NCI-H1417 treated with DMSO at 0.1 percent for 48 hours (cell line): Measurements from ENCODE around the gene HS2ST1.
"Not testable (repeated sequence)": the region's sequence is repeated elsewhere in the genome, so short reads cannot be mapped to it uniquely, and the experiment has no call there.

ENCODE experiments used
- DNase-seq: peaks from one replicate; lab custom pipeline; 2025; lab: John Stamatoyannopoulos, UW

Gene HS2ST1

DNA sequence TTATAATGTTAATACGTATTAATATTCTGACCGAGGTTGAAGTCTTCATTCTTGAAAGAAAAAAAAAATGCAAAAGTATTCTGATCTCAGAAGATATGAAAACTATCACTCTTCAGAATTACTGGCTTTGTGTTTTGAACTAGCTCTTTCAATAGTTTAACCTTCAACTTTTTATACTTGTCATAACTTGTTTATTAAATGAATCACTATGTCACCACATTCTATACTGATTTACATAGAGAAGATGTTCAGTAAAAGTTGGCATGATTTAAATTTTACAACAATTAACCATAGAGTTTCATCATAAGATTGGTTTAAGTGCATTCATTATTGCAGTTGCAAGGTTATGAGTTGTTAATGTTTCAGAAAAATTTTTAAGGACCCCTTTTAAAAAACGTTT lies 57.3 kb downstream of the HS2ST1 start:
- DNase-seq, result no peak

DNA sequence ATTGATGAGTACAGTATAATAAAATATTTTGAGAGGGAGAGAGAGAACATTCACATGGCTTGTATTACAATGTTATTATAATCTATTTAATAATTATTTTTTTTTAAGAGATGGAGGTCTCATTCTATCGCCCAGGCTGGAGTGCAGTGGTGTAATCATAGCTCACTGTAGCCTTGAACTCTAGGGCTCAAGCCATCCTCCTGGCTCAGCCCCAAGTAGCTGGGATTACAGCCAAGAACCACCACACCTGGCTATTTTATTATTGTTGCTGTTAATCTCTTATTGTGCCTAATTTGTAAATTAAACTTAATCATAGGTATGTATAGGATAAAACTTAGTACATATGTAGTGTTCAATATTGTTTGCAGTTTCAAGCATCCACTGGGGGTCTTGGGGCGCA lies 57.8 kb downstream of the HS2ST1 start:
- no peak for DNase-seq

GRCh38 chr1:86975993-86976550 lies 61.6 kb downstream of the HS2ST1 start:
- DNase-seq, result no peak

- DNase-seq, result no peak
Measured at GRCh38 chr1:86976664-86977063, 62.2 kb downstream of the HS2ST1 start.

DNA sequence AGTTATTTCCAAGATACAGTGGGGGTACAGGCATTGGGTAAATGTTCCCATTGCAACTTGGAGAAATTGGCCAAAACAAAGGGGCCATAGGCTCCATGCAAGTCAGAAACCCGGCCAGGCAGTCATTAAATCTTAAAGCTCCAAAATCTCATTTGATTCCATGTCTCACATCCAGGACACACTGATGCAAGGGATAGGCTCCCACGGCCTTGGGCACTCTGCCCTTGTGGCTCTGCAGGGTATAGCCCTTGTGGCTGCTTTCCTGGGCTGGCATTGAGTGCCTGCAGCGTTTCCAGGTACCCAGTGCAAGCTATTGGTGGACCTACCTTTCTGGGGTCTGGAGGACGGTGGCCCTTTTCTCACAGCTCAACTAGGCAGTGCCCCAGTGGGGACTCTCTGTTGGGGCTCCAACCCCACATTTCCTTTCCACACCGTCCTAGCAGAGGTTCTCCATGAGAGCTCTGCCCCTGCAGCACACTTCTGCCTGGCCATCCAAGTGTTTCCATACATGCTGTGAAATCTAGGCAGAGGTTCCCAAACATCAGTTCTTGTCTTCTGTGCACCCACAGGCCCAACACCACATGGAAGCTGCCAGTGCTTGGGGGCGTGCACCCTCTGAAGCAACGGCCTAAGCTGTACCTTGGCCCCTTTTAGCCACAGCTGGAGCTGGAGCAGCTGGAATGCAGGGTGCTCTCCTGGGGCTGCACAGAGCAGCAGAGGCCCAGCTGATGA lies 67.2 kb downstream of the HS2ST1 start:
- no peak for DNase-seq

DNA sequence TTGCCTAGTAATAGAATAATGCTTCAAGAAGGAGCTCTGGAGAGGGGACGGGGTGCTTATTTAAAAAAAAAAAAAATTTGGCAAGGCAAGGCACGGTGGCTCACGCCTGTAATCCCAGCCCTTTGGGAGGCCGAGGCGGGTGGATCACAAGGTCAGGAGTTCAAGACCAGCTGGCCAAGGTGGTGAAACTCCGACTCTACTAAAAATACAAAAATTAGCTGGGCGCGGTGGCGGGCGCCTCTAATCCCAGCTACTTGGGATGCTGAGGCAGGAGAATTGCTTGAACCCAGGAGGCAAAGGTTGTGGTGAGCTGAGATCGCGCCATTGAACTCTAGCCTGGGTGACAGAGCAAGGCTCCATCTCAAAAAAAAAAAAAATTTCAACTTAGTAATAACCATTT lies 69.2 kb downstream of the HS2ST1 start:
- not testable (repeated sequence) for DNase-seq

DNA sequence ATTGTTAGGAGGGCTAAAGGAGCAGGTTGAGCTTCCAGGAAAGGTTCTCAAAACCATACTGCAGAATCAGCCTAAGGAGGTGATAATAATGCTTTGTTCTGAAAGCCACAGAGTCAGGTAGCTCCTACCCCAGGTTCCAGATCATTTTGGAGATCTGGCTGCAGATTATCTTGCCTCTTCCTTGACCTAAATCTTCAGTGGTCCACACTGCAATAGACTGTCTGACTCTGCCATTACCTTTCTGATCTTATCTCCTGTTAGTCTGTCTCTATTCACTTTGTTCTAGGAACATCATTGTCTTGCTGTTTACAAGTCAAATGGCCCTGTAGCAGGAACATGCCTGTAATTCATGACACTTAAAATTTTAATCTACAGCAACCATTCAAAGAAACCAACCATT lies 73.0 kb downstream of the HS2ST1 start:
- DNase-seq, result no peak

- DNase-seq, result no peak
Measured at GRCh38 chr1:86988835-86989234, 74.4 kb downstream of the HS2ST1 start.

GRCh38 chr1:86989690-86990089 lies 75.3 kb downstream of the HS2ST1 start:
- not testable (repeated sequence) for DNase-seq

DNA sequence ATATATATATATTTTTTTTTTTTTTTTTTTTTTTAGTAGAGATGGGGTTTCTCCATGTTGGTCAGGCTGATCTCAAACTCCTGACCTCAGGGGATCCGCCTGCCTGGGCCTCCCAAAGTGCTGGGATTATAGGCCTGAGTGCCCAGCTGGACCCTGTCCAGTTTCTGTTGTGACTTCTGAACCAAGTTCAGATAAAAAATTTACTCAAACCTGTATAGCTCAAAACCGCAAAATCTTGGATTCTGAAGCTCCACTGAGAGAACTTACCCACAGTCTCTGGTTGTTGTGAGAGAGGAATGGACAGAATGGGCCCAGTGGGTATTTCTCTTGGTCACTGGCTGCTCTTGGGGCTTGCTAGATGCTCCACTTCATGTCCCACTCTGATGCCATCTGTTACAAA lies 76.4 kb downstream of the HS2ST1 start:
- DNase-seq, result no peak

GRCh38 chr1:86991549-86992186 lies 77.2 kb downstream of the HS2ST1 start:
- no peak for DNase-seq

DNA sequence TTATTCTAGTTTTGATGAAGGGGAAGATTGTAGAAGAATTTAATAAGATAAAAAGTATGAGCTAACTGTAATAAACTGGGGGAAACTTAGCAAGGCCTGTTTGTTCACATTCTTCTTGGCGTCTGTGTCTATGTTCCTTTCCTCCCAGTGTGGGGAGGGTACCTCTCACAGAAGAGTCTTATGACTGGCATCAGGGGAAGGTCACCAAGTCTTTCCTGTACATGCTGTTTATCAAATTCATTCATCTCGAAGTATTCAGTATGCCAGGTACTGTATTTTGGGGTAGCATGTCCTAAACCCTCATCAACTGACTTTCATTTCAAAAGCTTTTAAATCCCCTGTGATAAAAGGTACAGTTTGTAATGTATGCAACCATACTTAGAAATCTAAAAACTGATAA lies 78.4 kb downstream of the HS2ST1 start:
- DNase-seq, result no peak

DNA sequence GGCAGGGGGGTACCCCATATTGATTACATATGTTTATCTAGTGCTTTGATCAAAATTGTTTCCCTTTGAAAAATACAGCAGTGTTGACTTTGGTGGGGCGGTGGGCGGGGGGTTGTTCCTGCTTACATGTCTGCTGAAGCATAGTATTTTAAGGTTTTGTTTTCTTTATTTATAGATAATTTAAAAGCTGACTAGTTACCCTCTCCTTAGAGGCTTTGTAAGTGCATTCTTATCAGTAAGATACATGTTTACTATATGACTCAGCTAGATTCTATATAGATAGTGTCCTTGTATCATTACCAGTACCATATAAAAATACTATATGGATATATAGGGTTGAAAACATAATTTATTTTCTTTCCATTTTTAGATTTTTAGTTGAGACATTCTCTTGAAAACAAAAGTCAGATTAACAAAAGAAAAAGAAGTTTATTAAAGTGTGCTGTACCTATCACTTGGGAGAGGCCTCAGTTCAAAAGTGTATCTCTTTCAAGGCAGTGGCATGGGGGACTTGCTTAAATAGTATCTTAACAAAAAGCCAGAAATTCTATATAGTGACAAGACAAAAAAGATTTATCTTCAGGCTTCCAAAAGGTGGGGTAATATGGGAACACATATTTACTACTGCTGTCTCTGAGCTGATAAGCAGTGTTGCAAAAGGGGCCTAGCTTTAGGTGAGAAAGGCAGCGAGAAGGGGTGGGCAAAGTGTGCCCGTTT lies 79.0 kb downstream of the HS2ST1 start:
- no peak for DNase-seq

DNA sequence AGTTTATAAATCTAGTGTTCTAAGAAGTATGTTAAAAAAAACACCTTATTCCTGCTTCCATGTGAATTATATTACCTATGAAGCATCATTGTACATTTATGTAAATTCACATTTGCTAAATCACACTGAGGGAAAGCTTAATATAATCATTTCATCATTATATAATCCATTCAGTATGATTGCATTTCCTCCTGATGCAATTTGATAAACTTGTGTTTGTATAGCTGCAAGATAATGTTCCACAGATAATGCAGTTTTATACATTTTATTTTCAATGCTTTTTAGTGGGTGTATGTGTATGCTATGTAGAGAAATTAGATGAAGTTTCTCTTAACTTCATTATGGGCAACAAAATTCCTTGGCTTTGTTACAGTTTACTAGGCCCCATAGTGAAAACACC lies 79.6 kb downstream of the HS2ST1 start:
- no peak for DNase-seq

- DNase-seq, result no peak
Measured at GRCh38 chr1:86997538-86997937, 83.1 kb downstream of the HS2ST1 start.

DNA sequence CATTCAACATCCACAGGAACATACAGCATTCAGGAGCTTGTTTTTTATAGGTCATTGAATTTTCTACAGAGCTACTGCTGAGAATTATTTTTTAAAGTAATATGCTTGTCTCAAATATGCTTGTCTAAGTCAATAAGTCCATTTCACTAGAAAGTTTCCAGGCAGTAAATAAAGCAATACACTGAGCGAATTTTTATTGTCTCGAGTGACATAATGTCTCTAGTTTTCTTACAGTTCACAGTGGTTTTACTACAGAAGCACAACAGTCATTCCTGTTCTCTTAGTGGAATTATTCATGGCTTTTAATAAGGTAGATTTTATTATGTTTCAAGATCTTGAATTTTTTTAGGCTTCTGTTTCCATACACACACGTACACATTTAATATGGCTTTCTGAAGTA lies 83.8 kb downstream of the HS2ST1 start:
- no peak for DNase-seq

DNA sequence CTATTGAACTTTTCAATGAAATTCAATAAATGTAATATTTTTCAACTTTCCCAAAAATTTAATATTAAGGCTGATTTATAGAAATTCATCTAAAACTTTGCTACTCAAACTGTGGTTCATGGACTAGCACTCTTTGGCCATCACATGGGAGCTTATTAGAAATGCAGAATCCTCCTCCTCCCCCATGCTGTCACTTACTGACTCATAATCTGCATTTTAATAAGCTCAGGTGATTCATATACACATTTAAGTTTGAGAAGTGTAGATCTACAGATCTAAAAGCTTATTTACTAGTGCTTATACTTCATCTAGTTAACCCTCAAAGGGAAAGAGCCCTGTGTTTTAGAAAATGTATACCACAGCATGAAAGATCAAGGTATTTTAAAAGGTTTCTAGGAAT lies 84.3 kb downstream of the HS2ST1 start:
- no peak for DNase-seq

- no peak for DNase-seq
Measured at GRCh38 chr1:87000460-87000859, 86.0 kb downstream of the HS2ST1 start.

- DNase-seq, result no peak
Measured at GRCh38 chr1:87004857-87005256, 90.4 kb downstream of the HS2ST1 start.

DNA sequence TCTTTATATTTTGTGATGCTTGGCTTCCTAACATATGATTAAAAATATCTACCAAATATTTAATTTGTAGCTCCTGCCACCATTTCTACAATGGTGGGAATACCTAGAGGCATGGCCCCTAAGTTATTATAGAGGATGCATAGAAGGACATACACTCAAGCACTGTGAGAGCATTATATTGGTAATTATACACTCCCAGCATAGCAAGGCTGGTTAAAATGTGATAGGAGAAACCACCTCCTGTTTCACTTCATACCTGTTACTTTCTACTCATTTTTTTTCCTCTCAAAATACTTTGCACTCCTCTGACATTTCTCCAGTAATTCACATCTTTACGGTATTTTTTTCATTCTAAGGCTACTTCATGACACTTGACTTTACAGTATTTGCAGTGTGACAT lies 92.9 kb downstream of the HS2ST1 start:
- DNase-seq, result no peak

DNA sequence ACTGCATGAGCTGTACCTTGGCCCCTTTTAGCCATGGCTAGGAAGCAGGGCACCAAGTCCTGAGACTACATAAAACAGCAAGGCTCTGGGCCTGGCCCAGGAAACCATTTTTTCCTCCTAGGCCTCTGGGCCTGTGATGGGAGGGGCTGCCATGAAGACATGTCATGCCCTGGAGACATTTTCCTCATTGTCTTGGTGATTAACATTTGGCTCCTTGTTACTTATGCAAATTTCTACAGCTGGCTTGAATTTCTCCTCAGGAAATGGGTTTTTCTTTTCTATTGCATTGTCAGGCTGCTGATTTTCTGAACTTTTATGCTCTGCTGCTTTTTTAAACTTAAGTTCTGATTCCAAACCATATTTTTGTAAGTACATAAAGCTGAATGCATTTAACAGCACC lies 99.0 kb downstream of the HS2ST1 start:
- DNase-seq, result not testable (repeated sequence)

GRCh38 chr1:87017998-87018672 lies 103.7 kb downstream of the HS2ST1 start:
- DNase-seq, result no peak
